Activated T-helper 9 cell treated with anti-CD3 and anti-CD28 coated beads, Interleukin-2, amount 50 U/mL, for 16 hours (primary cell): Measurements from ENCODE around the gene MYF6.
"Not testable (repeated sequence)": the region's sequence is repeated elsewhere in the genome, so short reads cannot be mapped to it uniquely, and the experiment has no call there.

Experiments used
- DNase-seq: peaks from one replicate; pipeline ENCODE4 v3.0.0-alpha.2; 2020; ENCODE audit warnings: low read depth

The MYF6 gene

GRCh38 chr12:80707126-80707829 lies at the start of gene MYF6:
Gene MYF6 (plus strand): TSS chr12:80707634. CDS start chr12:80707720, 86 bp downstream.
- DNase-seq = no peak

- no peak for DNase-seq
Measured at GRCh38 chr12:80659512-80660063, 47.8 kb upstream of the MYF6 start.

GRCh38 chr12:80662586-80662985 lies 44.8 kb upstream of the MYF6 start:
- DNase-seq = no peak

- no peak for DNase-seq
Measured at GRCh38 chr12:80670214-80670613, 37.2 kb upstream of the MYF6 start.

- DNase-seq = not testable (repeated sequence)
Measured at GRCh38 chr12:80676042-80676636, 31.3 kb upstream of the MYF6 start.

GRCh38 chr12:80676856-80677255 lies 30.6 kb upstream of the MYF6 start:
- no peak for DNase-seq

GRCh38 chr12:80677994-80678393 lies 29.4 kb upstream of the MYF6 start:
- no peak for DNase-seq

GRCh38 chr12:80679346-80680131 lies 27.9 kb upstream of the MYF6 start:
- no peak for DNase-seq

GRCh38 chr12:80681287-80681686 lies 26.1 kb upstream of the MYF6 start:
- no peak for DNase-seq

GRCh38 chr12:80681786-80682185 lies 25.6 kb upstream of the MYF6 start:
- DNase-seq = no peak

- no peak for DNase-seq
Measured at GRCh38 chr12:80684077-80684495, 23.3 kb upstream of the MYF6 start.

- DNase-seq = no peak
Measured at GRCh38 chr12:80690090-80690489, 17.3 kb upstream of the MYF6 start.

GRCh38 chr12:80690513-80690912 lies 16.9 kb upstream of the MYF6 start:
- DNase-seq = no peak

GRCh38 chr12:80692114-80692513 lies 15.3 kb upstream of the MYF6 start:
- DNase-seq = no peak

- no peak for DNase-seq
Measured at GRCh38 chr12:80697270-80697887, 10.1 kb upstream of the MYF6 start.

- no peak for DNase-seq
Measured at GRCh38 chr12:80698256-80698655, 9.2 kb upstream of the MYF6 start.

GRCh38 chr12:80698847-80699542 lies 8.4 kb upstream of the MYF6 start:
- DNase-seq = no peak

- DNase-seq = no peak
Measured at GRCh38 chr12:80700327-80700726, 7.1 kb upstream of the MYF6 start.

GRCh38 chr12:80701388-80701787 lies 6.0 kb upstream of the MYF6 start:
- no peak for DNase-seq

- DNase-seq = no peak
Measured at GRCh38 chr12:80702889-80703805, 4.3 kb upstream of the MYF6 start.

GRCh38 chr12:80704420-80704819 lies 3.0 kb upstream of the MYF6 start:
- DNase-seq = no peak
